NCI-H510A (cell line): ENCODE results near the gene ST3GAL6.
"Not testable (repeated sequence)": the region's sequence is repeated elsewhere in the genome, so short reads cannot be mapped to it uniquely, and the experiment has no call there.

Source experiments
- DNase-seq: peaks from one replicate; lab custom pipeline; 2025; lab: John Stamatoyannopoulos, UW

The ST3GAL6 gene

DNA sequence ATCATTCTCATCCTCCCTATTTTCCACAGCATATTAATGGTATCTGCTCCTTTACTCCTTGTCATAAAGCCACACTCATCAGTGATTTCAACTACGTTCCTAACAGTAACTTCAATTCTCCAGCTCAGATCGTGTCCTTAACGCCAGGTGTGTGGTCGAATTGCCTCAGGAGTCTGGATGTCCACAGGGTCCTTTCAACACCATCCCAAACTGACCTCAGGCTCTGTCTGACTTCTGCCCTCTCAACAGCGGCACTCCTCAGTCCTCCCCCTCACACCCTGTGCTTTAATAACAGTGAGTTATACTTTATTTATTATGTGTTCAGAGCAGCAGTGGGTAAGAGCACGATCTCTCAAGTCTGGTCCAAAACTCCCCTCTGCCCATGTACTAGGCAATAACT is 42.4 kb downstream of the ST3GAL6 start:
- DNase-seq = no peak

DNA sequence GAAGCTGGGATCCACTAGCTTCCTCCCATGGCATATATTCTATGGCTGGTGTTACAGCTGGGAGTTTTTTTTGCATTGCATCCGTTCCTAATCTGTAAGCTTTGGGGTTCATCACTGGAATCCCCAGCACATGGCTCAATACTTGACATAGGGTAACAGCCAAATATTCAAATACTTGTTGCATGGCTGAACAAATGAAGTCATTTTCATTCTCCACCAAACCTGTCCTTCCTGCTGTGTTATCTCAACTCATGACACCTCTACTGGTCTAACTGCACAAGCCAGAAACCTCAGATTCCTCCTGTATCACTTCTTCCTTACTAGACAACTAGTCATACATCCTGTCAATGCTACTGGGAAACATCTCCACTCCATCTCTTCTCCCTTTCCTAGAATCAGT is 43.4 kb downstream of the ST3GAL6 start:
- no peak for DNase-seq

DNA sequence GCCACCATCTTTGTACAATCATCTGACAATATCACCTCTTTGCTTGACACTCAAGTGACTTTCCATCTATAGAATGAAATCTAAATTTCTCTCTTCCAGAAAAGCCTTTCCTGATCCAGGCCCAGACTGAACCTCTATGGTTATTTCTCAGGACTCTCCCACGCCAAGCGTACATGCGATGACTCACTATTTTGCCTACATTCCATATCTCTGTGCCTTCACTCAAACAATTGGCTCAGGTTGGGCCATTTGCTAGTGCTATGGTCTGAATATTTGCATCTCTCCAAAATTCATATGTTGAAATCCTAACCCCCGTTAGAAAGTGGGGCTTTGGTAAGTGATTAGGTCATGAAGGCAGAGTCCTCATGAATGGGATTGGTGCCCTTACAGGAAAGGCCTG is 43.9 kb downstream of the ST3GAL6 start:
- no peak for DNase-seq

DNA sequence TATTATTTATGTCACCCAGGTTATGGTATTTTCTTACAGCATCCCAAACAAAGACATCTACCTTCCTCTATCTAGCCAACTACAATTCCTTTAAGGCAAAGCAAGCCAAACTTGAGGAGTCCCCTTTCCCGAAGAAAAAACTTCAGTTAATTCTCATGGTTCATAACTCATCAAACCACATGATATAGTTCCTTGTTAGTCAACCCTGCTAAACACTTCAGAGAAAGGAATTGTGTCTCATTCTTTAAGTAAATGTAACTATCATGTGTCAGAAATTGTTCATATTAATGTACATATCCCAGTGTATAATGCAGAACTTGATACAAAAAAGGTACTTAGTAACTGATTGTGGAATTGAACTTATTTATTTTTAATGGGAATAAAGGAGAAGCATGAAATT is 44.4 kb downstream of the ST3GAL6 start:
- no peak for DNase-seq

DNA sequence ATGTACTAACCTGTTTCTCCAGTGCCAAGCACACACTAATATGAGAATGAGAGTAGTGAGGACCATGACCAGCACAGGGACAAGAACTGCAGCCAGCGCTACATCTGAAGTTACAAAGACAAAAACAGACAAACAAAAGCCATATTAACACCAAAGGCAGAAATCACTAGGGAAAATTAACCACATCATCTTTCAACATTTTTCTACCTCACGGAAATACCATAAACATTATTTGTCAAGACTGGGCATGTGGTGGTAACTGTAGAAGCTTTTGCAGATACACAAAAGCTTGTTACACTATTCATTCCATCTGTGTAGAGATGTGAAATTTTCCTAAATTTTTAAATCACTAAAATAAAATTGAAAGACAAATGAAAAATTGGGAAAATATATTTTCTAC is 44.9 kb downstream of the ST3GAL6 start:
- no peak for DNase-seq

DNA sequence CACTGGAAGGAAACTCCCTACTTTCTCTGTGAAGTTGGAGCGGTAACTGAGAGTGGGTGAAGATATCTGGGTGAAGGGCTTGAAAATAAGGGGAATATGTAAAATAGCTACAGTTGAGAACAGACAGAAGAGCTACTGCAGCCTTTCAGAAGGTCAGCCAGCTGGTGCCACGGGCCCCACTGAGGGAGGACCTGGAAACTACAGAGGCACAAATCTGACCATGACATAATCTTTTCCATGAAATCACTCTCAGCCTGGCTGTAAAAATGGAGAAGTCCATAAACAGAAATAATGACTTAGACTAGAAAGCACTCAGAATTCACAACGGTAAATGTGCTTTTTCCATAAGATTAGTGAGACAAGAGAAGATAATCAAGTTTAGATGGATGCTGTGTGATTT is 46.4 kb downstream of the ST3GAL6 start:
- DNase-seq = no peak

DNA sequence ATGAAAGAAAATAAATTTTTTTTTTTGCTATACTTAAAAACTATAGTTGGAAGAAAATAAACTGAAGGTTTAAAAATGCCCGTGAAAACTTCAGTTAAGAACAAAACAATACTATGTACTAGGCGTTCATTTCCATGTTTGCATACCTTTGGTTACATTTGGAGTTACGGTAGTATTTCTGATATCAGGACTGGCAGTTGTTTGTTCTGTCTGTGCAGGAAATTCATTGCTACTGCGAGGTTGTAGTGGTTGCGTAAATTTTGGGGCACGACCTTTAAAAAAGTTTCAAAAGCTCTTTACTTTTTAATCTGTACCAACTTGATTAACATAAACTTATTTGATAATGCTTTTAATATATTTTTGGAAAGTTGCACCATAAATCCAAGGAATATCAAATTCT is 47.9 kb downstream of the ST3GAL6 start:
- no peak for DNase-seq

DNA sequence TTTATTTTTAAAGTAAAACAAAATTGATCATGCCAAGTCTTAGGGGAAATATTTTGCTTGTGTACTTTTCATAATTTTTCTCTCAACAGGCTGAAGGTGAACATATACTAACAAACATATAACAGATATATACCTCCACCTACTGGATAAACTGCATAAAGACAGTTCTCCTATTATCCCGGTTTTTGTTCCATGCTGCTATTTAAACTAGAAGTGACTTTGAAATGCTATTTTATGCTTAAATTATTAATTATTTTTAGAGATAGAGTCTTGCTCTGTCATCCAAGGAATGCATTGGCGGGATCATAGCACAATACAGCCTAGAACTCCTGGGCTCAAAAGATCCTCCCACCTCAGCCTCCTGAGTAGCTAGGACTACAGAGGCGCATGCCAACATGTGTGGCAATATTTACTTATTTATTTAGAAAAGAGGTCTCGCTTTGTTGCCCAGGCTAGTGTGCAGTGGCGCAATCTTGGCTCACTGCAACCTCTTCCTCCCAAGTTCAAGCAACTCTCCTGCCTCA is 49.8 kb downstream of the ST3GAL6 start:
- no peak for DNase-seq

DNA sequence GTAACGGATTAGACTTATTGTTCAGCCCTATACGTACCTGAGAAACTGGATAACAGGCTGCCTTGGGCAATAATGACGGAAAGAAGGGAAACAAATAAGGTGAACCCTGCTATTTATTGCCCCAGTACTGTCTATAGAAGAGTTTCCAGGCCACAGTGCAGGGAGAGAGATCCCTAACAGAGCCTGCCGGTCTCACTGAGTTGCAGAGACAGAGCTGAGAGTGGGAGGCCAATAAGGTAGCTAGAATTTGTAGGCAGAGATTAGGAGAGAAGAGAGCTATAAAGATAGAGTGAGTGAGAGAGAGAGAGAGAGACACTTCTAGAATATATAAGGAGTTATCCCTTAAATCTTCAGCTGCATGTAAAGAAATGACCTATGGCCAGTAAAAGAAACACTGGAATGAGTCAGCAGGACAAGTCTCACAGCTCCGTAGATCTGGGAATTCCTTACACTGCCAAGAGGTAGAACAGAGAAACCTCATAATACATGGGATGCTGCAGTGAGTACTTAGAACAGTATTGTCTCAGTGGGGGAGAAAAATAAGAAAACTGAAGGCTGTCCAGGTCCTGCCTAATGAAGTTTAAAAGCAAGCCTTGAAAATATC is 51.8 kb downstream of the ST3GAL6 start:
- no peak for DNase-seq

DNA sequence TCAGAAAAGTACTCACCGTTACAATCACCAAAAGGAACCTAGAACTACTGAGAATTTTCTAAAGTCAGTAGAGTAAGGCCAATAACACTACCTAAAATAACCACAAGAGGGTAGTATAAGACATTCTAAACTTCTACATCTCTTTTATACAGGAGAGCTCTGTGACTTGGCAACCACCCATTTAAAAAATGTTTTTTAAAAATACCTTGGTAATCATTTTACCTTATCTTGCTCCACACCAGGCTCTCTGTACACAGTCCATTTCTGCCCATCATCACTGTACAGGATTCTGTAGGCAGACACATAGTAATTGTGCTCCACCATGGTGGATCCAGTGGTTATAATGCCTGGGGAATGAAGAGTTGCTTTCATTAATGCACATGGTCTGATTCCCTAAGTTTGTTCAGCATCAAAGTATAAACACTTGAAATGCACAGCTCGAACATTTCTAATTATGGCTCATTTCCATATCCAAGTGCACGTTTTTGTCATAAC is 54.5 kb downstream of the ST3GAL6 start:
- no peak for DNase-seq

DNA sequence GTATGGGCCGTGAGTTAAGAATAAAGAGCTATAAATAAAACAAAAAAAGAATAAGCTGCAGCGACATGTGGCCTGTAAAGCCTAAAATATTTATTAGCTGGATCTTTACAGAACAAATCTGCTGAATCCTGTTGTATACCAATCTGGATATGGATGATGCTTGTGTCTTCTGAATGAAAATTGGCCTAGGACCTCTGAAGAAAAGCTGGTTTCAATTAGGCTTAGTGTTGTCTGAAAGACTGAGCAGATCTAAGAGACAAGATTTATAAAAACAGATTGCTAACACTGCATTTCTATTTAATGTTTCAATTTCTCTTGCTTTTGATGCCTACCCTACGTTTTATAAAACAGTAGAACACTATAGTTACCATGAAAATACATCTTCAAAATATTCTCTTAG is 57.9 kb downstream of the ST3GAL6 start:
- DNase-seq = no peak

DNA sequence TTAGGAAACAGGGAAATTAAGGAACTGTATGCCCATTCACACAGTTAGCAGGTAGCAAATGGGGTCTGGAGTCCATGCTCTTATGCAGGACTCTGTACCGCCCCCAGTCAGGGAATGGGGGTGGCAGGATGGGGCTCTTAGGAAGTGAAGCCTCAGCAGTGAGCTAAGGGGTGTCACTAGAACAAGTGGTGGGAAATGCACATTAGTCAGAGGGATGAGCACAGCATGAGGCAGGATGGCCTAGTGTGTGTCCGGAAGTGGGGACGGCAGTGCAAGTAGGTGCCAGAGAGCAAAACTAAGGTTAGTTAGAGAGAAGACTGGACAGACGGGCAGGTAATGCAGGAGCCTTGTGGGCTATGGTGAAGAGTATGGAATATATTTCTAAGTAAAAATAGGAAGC is 60.7 kb downstream of the ST3GAL6 start:
- DNase-seq = no peak

DNA sequence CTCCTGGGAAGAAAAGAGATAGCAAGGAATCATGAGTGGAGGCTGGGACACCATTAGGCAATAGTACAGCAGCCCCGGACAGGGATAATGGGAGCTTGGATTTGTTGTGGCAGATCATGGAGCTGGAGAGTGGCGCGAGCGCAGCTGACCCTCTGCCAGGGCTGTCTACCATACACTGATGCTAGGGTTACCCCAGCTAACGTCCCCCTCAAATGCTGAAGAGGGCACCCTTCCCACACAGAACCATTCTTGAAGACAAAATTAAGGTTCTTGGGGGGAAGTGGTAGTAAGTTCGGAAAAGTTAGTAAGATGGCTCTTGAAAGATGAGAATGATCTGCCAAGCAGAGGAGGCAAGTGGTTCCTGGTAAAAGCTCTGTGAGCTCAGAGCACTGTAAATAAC is 61.1 kb downstream of the ST3GAL6 start:
- DNase-seq = no peak

DNA sequence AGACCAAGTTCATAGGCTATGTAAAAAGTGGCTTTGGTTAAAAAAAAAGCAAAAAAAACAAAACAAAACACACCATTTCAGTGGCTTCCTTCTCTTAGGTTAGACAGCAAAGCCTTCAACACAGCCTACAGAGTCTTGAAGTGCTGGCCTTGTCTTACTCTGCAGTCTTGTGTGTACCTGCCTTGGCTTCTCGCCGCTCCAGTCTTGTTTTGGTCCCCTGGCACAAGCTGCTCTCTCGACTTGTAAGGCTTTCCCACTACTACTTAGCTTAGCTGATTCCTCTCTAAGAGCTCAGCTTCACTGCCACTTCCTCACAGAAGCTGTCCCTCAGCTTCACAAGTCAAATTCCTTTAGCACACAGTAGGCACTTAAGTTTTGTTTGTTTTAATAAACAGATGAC is 63.0 kb downstream of the ST3GAL6 start:
- no peak for DNase-seq

DNA sequence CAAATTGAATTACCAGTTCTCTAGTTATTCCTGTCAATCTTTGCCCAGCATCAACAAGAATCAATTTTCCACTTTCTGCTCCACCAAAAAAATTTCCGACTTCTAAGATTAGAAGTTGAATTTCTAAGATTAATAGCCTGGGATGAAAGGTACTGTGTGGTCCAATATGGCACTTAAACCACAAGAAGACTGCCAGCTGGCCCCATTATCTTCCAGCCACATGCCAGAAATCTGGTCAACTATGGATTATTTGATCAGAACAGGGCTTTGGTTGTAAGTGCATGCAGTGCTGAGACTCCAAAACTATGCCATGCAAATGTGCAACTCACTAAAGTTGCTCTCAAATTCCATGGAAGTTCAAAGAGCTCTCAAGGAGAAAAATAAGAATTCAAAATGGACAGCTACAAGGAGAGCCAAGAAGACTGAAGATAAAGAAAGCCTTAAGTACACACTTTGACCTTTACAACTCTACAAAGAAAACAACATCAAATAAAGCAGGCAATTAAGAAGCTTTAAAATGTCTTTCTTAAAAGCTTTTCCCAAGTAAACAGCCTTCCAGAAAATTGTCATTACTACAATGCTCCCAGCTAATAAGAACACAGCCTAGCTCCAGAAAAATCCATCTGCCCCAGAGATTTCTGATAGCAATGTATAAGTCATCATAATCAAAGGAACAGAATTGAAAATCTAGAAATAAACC is 64.2 kb downstream of the ST3GAL6 start:
- DNase-seq = no peak

DNA sequence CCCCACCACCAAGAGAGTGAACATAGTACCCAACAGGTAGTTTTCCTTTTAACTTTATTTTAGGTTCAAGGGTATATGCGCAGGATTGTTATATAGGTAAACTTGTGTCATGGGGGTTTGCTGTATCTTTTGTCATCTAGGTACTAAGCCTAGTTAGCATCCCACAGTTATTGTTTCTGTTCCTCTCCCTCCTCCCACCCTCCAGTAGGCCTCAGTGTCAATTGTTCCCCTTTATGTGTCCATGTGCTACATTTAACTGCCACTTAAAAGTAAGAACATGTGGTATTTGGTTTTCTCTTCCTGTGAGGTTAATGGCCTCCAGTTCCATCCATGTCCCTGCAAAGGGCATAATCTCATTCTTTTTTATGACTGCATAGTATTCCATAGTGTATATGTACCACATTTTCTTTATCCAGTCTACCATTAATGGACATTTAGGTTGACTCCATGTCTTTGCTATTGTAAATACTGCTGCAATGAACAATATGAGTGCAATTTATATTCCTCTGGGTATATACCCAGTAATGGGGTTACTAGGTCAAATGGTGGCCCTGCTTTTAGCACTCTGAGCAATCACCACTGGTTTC is 66.2 kb downstream of the ST3GAL6 start:
- no peak for DNase-seq

DNA sequence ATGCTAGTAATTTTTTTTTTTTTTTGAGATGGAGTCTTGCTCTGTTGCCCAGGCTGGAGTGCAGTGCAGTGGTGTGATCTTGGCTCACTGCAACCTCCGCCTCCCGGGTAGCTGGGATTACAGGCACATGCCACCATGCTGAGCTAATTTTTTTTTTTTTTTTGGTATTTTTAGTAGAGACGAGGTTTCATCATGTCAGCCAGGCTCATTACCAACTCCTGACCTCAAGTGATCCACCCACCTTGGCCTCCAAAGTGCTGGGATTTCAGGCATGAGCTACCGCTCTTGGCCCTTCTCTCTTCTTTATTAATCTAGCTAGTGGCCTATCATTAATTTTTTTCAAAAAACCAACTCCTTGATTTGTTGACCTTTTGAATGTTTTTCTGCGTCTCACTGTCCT is 67.9 kb downstream of the ST3GAL6 start:
- DNase-seq = not testable (repeated sequence)

DNA sequence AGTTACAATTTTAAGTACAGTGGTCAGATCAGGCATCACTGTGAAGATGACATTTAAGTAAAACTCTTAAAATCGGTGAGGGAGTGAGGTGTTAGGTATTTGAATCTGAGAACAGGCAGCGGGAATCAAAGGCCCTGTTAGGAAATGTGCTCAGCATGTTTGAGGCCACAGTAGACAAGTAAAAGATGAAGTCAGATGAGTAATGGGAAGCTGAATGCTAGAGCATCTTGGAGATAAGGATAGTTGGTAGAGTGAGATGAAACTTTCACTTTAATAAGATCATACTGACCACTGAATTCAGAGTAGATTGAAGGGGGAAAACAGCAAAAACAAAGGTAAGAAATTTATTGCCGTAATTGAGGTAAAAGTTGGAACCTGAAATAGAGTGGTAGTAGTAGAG is 76.7 kb downstream of the ST3GAL6 start:
- no peak for DNase-seq

DNA sequence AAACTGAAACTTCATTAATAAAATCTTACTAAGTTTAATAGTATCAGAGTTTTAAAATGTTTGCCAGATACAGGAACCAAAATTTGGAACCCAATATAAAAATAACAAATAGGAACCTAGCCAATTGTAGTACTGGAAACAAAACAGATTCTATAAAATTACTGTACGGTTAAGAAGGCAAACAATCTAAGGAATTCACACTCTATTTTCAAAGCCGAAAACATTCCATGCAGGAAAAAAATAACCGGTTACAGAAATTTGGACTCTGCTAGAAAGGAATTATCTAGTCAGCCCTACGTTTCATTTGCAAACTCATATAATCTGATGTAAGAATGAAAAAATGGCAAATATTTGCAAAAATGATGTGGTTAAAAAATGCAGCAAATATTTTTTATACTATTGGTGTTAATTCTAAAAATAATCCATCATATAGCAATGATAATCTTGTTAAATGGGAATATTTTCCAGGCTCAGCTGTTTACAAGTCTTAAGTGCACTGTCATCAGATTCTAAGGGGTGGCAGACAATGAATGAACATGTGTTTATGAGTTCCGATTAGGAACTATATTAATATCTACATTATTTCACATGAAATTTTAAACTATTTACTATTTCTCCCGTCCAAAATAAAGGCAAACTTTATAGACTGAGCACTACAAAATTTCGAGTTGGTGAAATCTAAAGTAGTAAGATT is 80.3 kb downstream of the ST3GAL6 start:
- DNase-seq = no peak
